ENCODE data around the gene PKMYT1. TPM values are rescaled to one million over a fixed set of nuclear protein-coding genes. Genes with fewer than 3 reads are reported as not detected.
A peak's percentile ranks its signal among the peaks of the same experiment; 100 is the strongest.

PKMYT1 gene
- total and polyA plus RNA-seq, 9 of the 15 experiments (the other 6 are each of a cell fraction or from before 2014, with no cell fraction given): 8.7 to 201 (median 37.8) TPM

- FAIRE-seq: peak; percentile 75
- TF ChIP-seq E2F6 (IDR thresholded peaks at IDR 0.05; ENCODE audit: borderline replicate concordance in 1 of 2, extremely low read depth in 1 of 2, insufficient read depth in 1 of 2, insufficient read length in 1 of 2, low read depth in 1 of 2, low read length in 1 of 2, poor library complexity in 1 of 2, severe bottlenecking in 1 of 2) (peak; percentile 21 to 54), CBFA2T2 (conservative IDR thresholded peaks at IDR 0.05) (no peak), MECOM (CRISPR knock-in tag; IDR thresholded peaks at IDR 0.05) (no peak), TRIM24 (IDR thresholded peaks at IDR 0.05) (no peak), KDM5B (IDR thresholded peaks at IDR 0.05; ENCODE audit: insufficient replicate concordance, low read depth, low read length) (peak; percentile 38), CTBP1 (IDR thresholded peaks at IDR 0.05; ENCODE audit: borderline replicate concordance) (peak; percentile 75), EP400 (IDR thresholded peaks at IDR 0.05) (peak; percentile 49), ATF7 (IDR thresholded peaks at IDR 0.05) (0 out of 2 replicates have a peak, but pooled peaks have one; percentile 29), ZNF318 (IDR thresholded peaks at IDR 0.05; ENCODE audit: borderline replicate concordance in 1 of 2, low read depth in 1 of 2) (0 out of 4 replicates have a peak, but pooled peaks of 1 of the 2 experiments have one; percentile 30)
Measured at GRCh38 chr16:3004781-3005284, 24.6 kb upstream of the PKMYT1 start.

More at GRCh38 chr16:3004781-3005284, 24.6 kb upstream of the PKMYT1 start:
- Histone ChIP-seq H3K79me2 (ENCODE audit: control insufficient read depth, insufficient read depth, low read length) (peaks cover 22% of the 10 kb centered on the region), H3K9ac (ENCODE audit: insufficient read depth in 1 of 2, low read depth in 2 of 2, low read length in 2 of 2) (peak overlapping the region; percentile 78 to 88), H3K4me1 (replicated peaks in 1 of 2; ENCODE audit: control insufficient read depth in 2 of 2, insufficient read depth in 2 of 2, low read length in 2 of 2) (peaks cover 31 to 66% of the 10 kb centered on the region in 2 experiments), H3K27me3 (ENCODE audit: control insufficient read depth in 2 of 2, insufficient read depth in 2 of 2, low read length in 2 of 2) (no peaks in the 10 kb centered on the region), H3K9me1 (ENCODE audit: control insufficient read depth, insufficient read depth, low read length) (no peaks in the 10 kb centered on the region), H3K36me3 (ENCODE audit: control insufficient read depth, insufficient read depth, low read length) (peaks cover 3% of the 10 kb centered on the region; the same call in 2 of the 3 replicates), H3K9me3 (replicated peaks; ENCODE audit: control insufficient read depth, insufficient read depth, low read depth, low read length) (no peaks in the 10 kb centered on the region), H3K4me2 (ENCODE audit: insufficient read depth, low read length) (peak overlapping the region; percentile 83), H2AFZ (ENCODE audit: low read depth, low read length) (peak overlapping the region; percentile 90), H3K27ac (ENCODE audit: extremely low read depth, low read depth, low read length) (peak overlapping the region; percentile 90), H3K4me3 (peak overlapping the region; percentile 50), H4K20me1 (replicated peaks; ENCODE audit: control insufficient read depth, insufficient read depth, low read length) (no peaks in the 10 kb centered on the region)
- ChIA-PET CTCF (ENCODE audit: low intra/inter-chr PET ratio) (no interaction called here), POLR2A (interaction anchor here (1.0 to 2.6 kb wide), 5 partner anchors 15 to 23 kb away, joined by 3 to 15 read pairs (median 6); partner anchors contain the start of genes HCFC1R1, THOC6 and TNFRSF12A)
- in situ Hi-C loops (cut with MboI) (no loop called here), intact Hi-C loops (cut with micrococcal nuclease) (loop anchor here (1.0 kb wide), 1 partner anchor 19 kb away; the partner anchor contains the start of gene THOC6)
- 0% methylated on average over 19 of the region's 25 CpGs for WGBS (ENCODE audit: insufficient coverage, low coverage, missing lambda C conversion rate)
- DNase-seq (ENCODE audit: extremely low read depth in 1 of 4, low spot score in 3 of 4): peak; percentile 63 to 85 (median 64)
- TSS peak; percentile 36 for BruUV-seq (replicated peaks)
- ATAC-seq: no peak
